Panc1 (cell line): ENCODE measurements around the gene TJAP1. TPM values are rescaled to one million over a fixed set of nuclear protein-coding genes. Genes with fewer than 3 reads are reported as not detected.
A peak's percentile ranks its signal among the peaks of the same experiment; 100 is the strongest.

Source experiments
- ATAC-seq: fragments of 200-7000 bp; cut with Tn5 transposase; 2 replicates; pipeline ENCODE4 v1.9.1; 2020; ENCODE audit warnings: mild to moderate bottlenecking, moderate library complexity
- BruUV-seq: library from RNA; stranded (reverse); fragments of 400-500 nt; replicated peaks from 2 replicates; lab custom pipeline; 2021; lab: Mats Ljungman, UMichigan
- CTCF ChIA-PET: fragments of 300-600 bp; sonication (Branson Sonifier 250); formaldehyde crosslinking; loops from one replicate; lab custom pipeline; 2022; ENCODE audit warnings: antibody characterized with exemption; lab: Charles Lee
- POLR2A ChIA-PET: fragments of 300-600 bp; sonication (Branson Sonifier 250); formaldehyde crosslinking; loops from one replicate; lab custom pipeline; 2022; ENCODE audit warnings: antibody characterized with exemption; lab: Charles Lee
- DNase-seq: peaks from one replicate; pipeline ENCODE4 v3.0.0-alpha.2; 2010; ENCODE audit warnings: low read depth, low spot score
- H3K27ac ChIP-seq: 2 replicates; pipeline ENCODE4 v1.5.1; 2011; ENCODE audit warnings: mild to moderate bottlenecking, low read length, inconsistent platforms
- H3K27me3 ChIP-seq: fragments of 200-500 bp; sonication (Bioruptor generic); 2 replicates; pipeline ENCODE4 v1.6.0; 2014; ENCODE audit warnings: low read length, inconsistent platforms; ENCODE audit not compliant: control insufficient read depth, insufficient read depth
- H3K36me3 ChIP-seq: fragments of 200-500 bp; sonication (Bioruptor generic); 2 replicates; pipeline ENCODE4 v1.5.1; 2014; ENCODE audit warnings: inconsistent platforms, mild to moderate bottlenecking, low read length, moderate library complexity; ENCODE audit not compliant: control insufficient read depth, insufficient read depth
- H3K4me1 ChIP-seq: 2 replicates; pipeline ENCODE4 v1.5.1; 2011; ENCODE audit warnings: inconsistent platforms, mild to moderate bottlenecking, low read length, moderate library complexity; ENCODE audit not compliant: control insufficient read depth, insufficient read depth
- H3K4me3 ChIP-seq, 2 experiments: 2 replicates each; pipeline ENCODE4 v1.5.1; 2011 to 2012; ENCODE audit warnings: low read depth in 2 of 2, low read length in 2 of 2, mild to moderate bottlenecking in 2 of 2, inconsistent platforms in 1 of 2, moderate library complexity in 1 of 2
- H3K9me3 ChIP-seq: fragments of 200-500 bp; sonication (Bioruptor generic); 2 replicates; pipeline ENCODE4 v1.5.1; 2014; ENCODE audit warnings: low read depth, mild to moderate bottlenecking, inconsistent platforms, low read length, moderate library complexity; ENCODE audit not compliant: control insufficient read depth, insufficient read depth
- CTCF ChIP-seq: fragments of 450-650 bp; IDR thresholded peaks from 2 replicates; pipeline ENCODE4 v1.5.1; 2017; ENCODE audit warnings: mild to moderate bottlenecking
- POLR2AphosphoS5 ChIP-seq: IDR thresholded peaks from 2 replicates; pipeline ENCODE4 v1.6.1; 2012; ENCODE audit warnings: mild to moderate bottlenecking, low read depth, low read length, moderate library complexity
- REST ChIP-seq, 2 experiments: IDR thresholded peaks; 2 replicates each; pipeline ENCODE4 v1.6.1; 2011 to 2012; ENCODE audit warnings: low read depth in 2 of 2, control low read depth in 1 of 2, low read length in 1 of 2, mild to moderate bottlenecking in 1 of 2, moderate library complexity in 1 of 2; ENCODE audit not compliant: insufficient read depth in 1 of 2
- SIN3A ChIP-seq: IDR thresholded peaks from 2 replicates; pipeline ENCODE4 v1.6.1; 2012; ENCODE audit warnings: low read depth, mild to moderate bottlenecking, low read length, moderate library complexity, borderline replicate concordance; ENCODE audit not compliant: insufficient read depth
- TCF7L2 ChIP-seq: IDR thresholded peaks from 2 replicates; pipeline ENCODE4 v1.6.1; 2011; ENCODE audit warnings: mild to moderate bottlenecking, low read depth, low read length, inconsistent platforms
- in situ Hi-C: cut with HindIII; loops from 2 replicates; pipeline ENCODE4 v1.10.0; 2016; ENCODE audit warnings: low sequenced_read_pairs, low pct_unique_long_range_greater_than_20kb
- intact Hi-C: fragments of 100-400 bp; cut with micrococcal nuclease; formaldehyde crosslinking; loops from one replicate; pipeline ENCODE4 v1.10.0; 2022; ENCODE audit not compliant: unreplicated experiment
- total RNA-seq: library from RNA; stranded (reverse); gene quantifications from one replicate; pipeline ENCODE4 v1.2.1, GENCODE V29; 2021; ENCODE audit not compliant: unreplicated experiment

The TJAP1 gene
- total RNA-seq, 1 experiment from 2014 or later = 42.7 TPM

DNA sequence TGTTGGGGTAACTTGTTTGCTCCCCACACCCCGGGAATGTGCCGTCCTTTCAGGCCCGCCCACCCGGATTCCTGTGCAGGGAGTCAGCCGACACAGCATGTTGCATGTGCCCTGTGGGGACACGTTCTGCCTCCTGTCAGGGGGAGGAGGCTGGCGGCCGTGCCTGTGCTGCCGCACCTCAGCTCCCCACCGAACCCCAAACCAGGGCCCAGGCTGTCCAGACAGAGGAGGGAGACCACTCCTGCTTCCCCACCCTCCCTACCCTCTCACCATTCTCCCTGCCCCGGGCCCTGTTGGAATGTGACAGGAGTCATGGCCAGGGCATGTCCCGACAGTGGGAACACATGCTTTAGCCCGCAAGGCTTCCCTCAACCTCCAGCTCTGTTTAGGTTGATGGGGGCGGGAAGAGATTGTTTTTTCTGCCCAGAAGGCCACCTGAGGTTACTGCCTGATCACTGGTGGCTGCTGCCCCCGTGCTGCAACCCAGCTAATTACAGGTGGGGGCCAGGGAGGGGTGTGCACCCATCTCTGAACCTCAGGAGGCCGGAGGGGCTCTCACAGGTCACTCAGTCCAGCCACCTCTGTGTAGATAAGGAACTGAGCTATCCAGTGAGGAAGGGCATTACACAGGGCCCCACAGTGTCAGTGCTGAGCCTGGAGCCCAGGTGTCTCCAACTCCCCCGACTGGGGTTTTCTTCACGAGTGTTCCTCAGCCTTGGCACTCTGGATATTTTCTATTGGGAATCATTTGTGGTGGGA lies 19.2 kb downstream of the TJAP1 start:
- intact Hi-C loops (no loop called here), in situ Hi-C loops (no loop called here)
- Histone ChIP-seq H3K9me3 (no peaks in the 10 kb centered on the region), H3K4me1 (peaks cover 19% of the 10 kb centered on the region), H3K27ac (no peak overlapping the region), H3K4me3 (no peak overlapping the region), H3K36me3 (no peaks in the 10 kb centered on the region; the same call in 1 of the 2 replicates), H3K27me3 (no peaks in the 10 kb centered on the region)
- TF ChIP-seq REST (IDR thresholded peaks at IDR 0.05; ENCODE audit: insufficient read depth in 1 of 2, low read depth in 2 of 2, low read length in 1 of 2) = no peak
- TF ChIP-seq TCF7L2 = no peak
- no peak for TF ChIP-seq SIN3A
- no peak for TF ChIP-seq POLR2AphosphoS5
- TF ChIP-seq CTCF = peak; percentile 80
- ATAC-seq (peak; percentile 57), DNase-seq (no peak)
- no TSS peak for BruUV-seq
- POLR2A ChIA-PET = interaction anchor here (0.6 kb wide), 2 partner anchors 69 to 346 kb away, joined by 4 to 10 read pairs; partner anchors contain the start of gene ABCC10
- CTCF ChIA-PET = interaction anchor here (0.6 to 1.6 kb wide), 3 partner anchors 10 to 233 kb away, joined by 3 to 6 read pairs (median 4); no protein-coding TSS in a partner anchor

DNA sequence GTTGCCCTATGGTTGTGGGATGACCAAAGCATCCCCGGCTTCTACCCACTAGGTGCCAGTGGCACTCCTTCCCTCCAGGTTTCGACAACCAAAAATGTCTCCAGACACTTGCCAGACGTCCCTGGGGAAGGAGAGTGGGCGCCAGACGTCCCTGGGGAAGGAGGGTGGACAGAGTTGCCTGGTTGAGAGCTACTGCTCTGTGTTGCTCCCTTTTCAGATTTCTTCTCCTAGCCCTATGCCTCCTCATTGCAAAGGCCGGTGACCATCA lies 19.7 kb downstream of the TJAP1 start:
- Histone ChIP-seq H3K27ac (no peak overlapping the region), H3K36me3 (no peaks in the 10 kb centered on the region; the same call in 1 of the 2 replicates), H3K4me3 (no peak overlapping the region), H3K9me3 (no peaks in the 10 kb centered on the region), H3K4me1 (peaks cover 19% of the 10 kb centered on the region), H3K27me3 (no peaks in the 10 kb centered on the region)
- DNase-seq = no peak
- ChIA-PET POLR2A (interaction anchor here (0.6 kb wide), 1 partner anchor 70 kb away, joined by 4 read pairs; the partner anchor contains the start of gene ABCC10), CTCF (interaction anchor here (1.0 to 1.6 kb wide), 2 partner anchors 10 to 234 kb away, joined by 3 to 6 read pairs; no protein-coding TSS in a partner anchor)
- no peak for ATAC-seq
- no TSS peak for BruUV-seq
- intact Hi-C loops = no loop called here
- in situ Hi-C loops = no loop called here
- TF ChIP-seq POLR2AphosphoS5 = no peak
- no peak for TF ChIP-seq TCF7L2
- TF ChIP-seq REST (IDR thresholded peaks at IDR 0.05; ENCODE audit: insufficient read depth in 1 of 2, low read depth in 2 of 2, low read length in 1 of 2) = no peak
- TF ChIP-seq SIN3A = no peak
- TF ChIP-seq CTCF = no peak
